MV-4-11 (cell line): Measurements from ENCODE around the gene WDR87.
"Not testable (repeated sequence)": the region's sequence is repeated elsewhere in the genome, so short reads cannot be mapped to it uniquely, and the experiment has no call there.

Source experiments
- DNase-seq: peaks from one replicate; lab custom pipeline; 2025; lab: John Stamatoyannopoulos, UW

WDR87 gene

GRCh38 chr19:37877147-37877546 lies 29.2 kb downstream of the WDR87 start:
- no peak for DNase-seq

DNA sequence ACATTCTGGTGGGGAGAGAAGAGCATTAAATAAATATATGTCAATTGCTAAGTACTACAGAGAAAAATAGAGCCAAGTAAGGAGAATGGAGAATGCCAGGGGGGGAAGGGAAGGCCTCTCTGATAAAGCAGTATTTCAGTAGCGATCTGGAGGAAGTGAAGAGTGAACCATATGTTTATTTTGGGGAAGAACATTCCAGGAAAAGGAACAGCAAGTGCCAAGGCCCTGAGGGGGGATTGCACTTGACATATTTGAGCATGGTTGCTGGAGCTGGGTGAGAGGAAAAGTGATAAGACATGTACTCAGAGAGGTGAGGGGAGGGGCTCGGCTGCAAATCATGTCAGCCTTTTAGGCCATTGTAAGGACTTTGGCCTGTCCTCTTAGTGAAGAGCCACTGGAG lies 30.4 kb downstream of the WDR87 start:
- no peak for DNase-seq

DNA sequence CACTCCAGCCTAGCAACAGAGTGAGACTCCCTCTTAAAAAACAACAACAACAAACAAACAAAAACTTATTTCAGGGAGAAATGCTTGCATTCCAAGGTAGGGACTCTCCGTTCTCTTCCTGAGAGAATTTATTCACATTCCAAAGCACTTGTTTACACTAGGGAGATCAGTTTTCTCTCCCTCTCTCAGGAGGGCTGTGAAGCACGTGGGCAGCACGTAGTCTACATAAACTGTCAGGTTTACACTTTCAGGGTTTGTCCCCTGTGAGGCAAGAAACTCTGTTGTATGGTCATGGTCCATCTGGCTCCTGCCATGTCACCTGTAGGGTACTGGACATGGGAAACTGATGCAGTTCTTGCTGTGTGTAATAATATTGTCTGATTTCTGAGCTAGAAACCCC lies 31.6 kb downstream of the WDR87 start:
- DNase-seq = no peak

DNA sequence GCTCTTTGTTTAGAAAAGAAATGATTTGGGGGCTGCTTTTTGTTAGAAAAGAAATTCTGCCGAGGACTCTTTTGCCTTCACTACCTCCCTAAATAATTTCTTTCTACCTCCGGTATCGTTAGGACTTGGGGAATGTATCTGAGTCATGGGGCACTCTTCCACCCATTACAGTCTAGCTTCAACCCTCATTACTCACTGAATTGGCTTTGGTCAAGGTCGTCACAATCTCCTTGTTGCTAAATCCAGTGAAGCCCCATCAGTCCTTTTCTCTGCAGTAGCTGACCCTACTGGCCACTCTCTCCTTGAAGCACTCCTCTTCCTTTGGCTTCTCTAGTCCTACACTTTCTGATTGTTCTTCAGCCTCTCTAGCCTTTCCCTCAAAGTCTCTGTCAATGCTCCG lies 34.0 kb downstream of the WDR87 start:
- DNase-seq = no peak

DNA sequence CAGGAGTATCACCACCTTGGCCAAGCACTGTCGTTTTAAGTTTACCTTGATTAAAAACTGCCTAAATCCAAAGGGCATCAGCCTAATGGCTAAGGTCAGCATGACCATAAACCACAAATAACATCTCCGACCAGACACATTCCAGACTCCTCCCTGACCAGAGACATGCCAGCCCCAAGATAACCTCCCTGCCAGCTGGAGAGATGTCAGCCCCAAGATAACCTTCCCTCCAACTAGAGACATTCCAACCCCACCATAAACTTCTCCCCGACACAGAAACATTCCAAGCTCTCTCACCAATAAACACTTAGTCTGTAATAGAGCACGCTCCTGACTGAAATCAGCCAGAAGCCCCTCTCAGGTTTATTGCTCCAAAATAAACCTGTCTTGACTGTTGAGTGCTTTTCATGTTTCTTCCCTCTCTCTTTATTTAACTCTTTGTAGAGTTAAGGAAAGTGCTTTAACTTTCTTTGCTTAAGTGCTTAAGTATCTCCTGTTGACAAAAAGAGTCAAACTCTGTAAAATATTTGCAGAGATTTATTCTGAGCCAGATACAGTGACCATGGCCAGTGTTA lies 36.5 kb downstream of the WDR87 start:
- no peak for DNase-seq

DNA sequence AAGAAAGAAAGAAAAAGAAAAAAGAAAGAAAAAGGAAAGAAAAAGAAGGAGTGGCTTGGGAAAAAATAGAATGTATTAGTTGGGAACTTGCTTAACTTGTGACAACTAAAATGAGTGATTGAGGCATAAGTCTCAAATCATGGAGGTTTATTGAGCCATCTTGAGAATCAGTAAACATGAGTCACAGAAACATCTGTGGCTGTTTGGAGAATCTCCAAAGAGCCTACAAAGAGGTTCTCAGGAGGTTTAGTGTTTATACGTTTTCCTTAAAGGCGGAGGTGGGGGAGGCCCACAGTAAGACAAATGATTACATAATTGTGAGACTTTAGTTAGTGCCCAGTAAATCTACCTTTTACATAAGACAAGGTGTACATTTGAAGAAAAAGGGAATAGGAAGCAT lies 38.6 kb downstream of the WDR87 start:
- DNase-seq = peak; percentile 62

- not testable (repeated sequence) for DNase-seq
Observed at GRCh38 chr19:37865930-37866329, 40.5 kb downstream of the WDR87 start.

DNA sequence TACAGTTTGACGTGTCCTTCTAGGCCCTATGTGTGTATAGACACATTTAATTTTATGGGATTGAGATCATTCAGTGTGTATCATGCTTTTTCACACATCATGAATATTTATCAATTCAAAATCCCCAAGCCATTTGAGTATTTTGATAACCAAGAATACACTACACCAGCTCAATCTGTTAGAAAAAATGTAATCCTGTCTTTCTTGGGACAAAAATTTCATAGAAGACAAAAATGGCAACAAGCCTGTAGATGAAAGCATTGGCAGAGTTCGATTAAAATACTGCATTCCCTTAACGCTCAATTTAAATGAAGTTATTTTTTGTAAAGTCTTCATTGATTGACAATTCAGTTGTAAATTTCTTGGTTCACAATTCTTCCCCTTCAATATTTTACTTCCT lies 41.9 kb downstream of the WDR87 start:
- DNase-seq = no peak

GRCh38 chr19:37855098-37855497 lies 51.3 kb downstream of the WDR87 start:
- DNase-seq = no peak

DNA sequence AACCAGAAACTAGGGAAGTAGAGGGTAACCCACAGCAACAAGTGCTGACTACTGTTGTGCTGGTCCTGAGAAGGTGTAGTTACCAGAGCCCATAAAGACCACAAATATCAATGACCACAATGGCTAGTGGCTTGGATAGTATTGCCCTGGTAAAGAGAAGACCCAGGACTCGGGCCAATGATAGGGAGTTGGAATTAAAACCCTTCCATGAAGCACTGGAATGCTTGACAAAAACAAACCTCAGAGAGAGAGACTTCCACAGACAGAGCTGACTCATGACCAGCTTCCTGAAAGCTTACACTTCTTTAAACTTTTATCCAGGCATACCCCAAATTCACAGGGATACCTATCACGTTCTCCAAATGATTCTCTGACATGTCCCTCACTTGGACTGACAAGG lies 60.5 kb downstream of the WDR87 start:
- no peak for DNase-seq
